AG09319 (cell line): ENCODE data around the gene PPP1R37.
"Not testable (repeated sequence)": the region's sequence is repeated elsewhere in the genome, so short reads cannot be mapped to it uniquely, and the experiment has no call there.

Experiments
- DNase-seq: peaks from one replicate; pipeline ENCODE4 v3.0.0-alpha.2; 2010; ENCODE audit warnings: low read depth; ENCODE audit errors: extremely low read depth
- CTCF ChIP-seq: IDR thresholded peaks from 2 replicates; pipeline ENCODE4 v1.5.1; 2011; ENCODE audit warnings: low read depth, mild to moderate bottlenecking, inconsistent platforms, low read length, moderate library complexity

Gene PPP1R37

GRCh38 chr19:45103156-45103507 lies 10.2 kb downstream of the PPP1R37 start:
- no peak for TF ChIP-seq CTCF
- DNase-seq: no peak

GRCh38 chr19:45103508-45104319 lies 10.7 kb downstream of the PPP1R37 start:
- DNase-seq: no peak
- no peak for TF ChIP-seq CTCF

- no peak for TF ChIP-seq CTCF
- DNase-seq: no peak
These were observed 11.8 kb downstream of the PPP1R37 start for GRCh38 chr19:45104658-45105349.

- DNase-seq: not testable (repeated sequence)
These were observed 13.4 kb downstream of the PPP1R37 start for GRCh38 chr19:45106363-45106762.

- no peak for TF ChIP-seq CTCF
- no peak for DNase-seq
These were observed 14.7 kb downstream of the PPP1R37 start for GRCh38 chr19:45107621-45108150.

GRCh38 chr19:45110851-45111266 lies 17.9 kb downstream of the PPP1R37 start:
- no peak for DNase-seq
- no peak for TF ChIP-seq CTCF

GRCh38 chr19:45112111-45112827 lies 19.3 kb downstream of the PPP1R37 start:
- no peak for TF ChIP-seq CTCF
- DNase-seq: no peak
